Measurements from ENCODE around the gene GRIK3.
A peak's percentile ranks its signal among the peaks of the same experiment; 100 is the strongest.

GRIK3 gene

GRCh38 chr1:36880155-36881067 is 153.9 kb downstream of the GRIK3 start (continued):
- TF ChIP-seq ZNF518A (tag by site-specific recombination; conservative IDR thresholded peaks at IDR 0.05; ENCODE audit: low read depth): no peak
- no peak for TF ChIP-seq ZSCAN16 (tag by site-specific recombination; IDR thresholded peaks at IDR 0.05)
- TF ChIP-seq MYNN (tag by site-specific recombination; IDR thresholded peaks at IDR 0.05; ENCODE audit: borderline replicate concordance): no peak
- TF ChIP-seq ZNF488 (tag by site-specific recombination; IDR thresholded peaks at IDR 0.05): no peak
- TF ChIP-seq ZNF324 (tag by site-specific recombination; IDR thresholded peaks at IDR 0.05): no peak

- Histone ChIP-seq H3K4me3 (ENCODE audit: low read depth, low read length) (no peak overlapping the region), H3K9me3 (ENCODE audit: control insufficient read depth, insufficient read depth, low read depth, low read length) (no peaks in the 10 kb centered on the region), H3K4me1 (ENCODE audit: control insufficient read depth, insufficient read depth, low read length) (no peaks in the 10 kb centered on the region), H3K27ac (ENCODE audit: extremely low read depth, low read depth, low read length) (no peak overlapping the region), H3K36me3 (ENCODE audit: control insufficient read depth in 2 of 2, insufficient read depth in 1 of 2, low read length in 2 of 2) (no peaks in the 10 kb centered on the region)
- TF ChIP-seq ZNF560 (tag by site-specific recombination; IDR thresholded peaks at IDR 0.05; ENCODE audit: borderline replicate concordance): no peak
- no peak for TF ChIP-seq ZNF211 (tag by site-specific recombination; IDR thresholded peaks at IDR 0.05; ENCODE audit: low read depth)
- no peak for TF ChIP-seq KLF16 (tag by site-specific recombination; IDR thresholded peaks at IDR 0.05)
- no peak for TF ChIP-seq ZNF658 (tag by site-specific recombination; IDR thresholded peaks at IDR 0.05)
- no peak for TF ChIP-seq ZNF670 (tag by site-specific recombination; IDR thresholded peaks at IDR 0.05; ENCODE audit: low read depth)
- TF ChIP-seq ZBTB8A (tag by site-specific recombination; IDR thresholded peaks at IDR 0.05): no peak
- no peak for TF ChIP-seq ZNF501 (tag by site-specific recombination; IDR thresholded peaks at IDR 0.05)
- TF ChIP-seq ZNF132 (tag by site-specific recombination; IDR thresholded peaks at IDR 0.05; ENCODE audit: borderline replicate concordance): no peak
- no peak for TF ChIP-seq ZNF521 (tag by site-specific recombination; IDR thresholded peaks at IDR 0.05)
- ChIA-PET CTCF (interaction anchor here (2.7 kb wide), 1 partner anchor 15 kb away, joined by 15 read pairs; no protein-coding TSS in a partner anchor), POLR2A (no interaction called here)
Observed at GRCh38 chr1:36879613-36880012, 154.7 kb downstream of the GRIK3 start.

- no peak overlapping the region for H3K27ac ChIP-seq (ENCODE audit: extremely low read depth, low read depth, low read length)
- no peak overlapping the region for H3K4me3 ChIP-seq (ENCODE audit: low read depth, low read length)
- H3K4me1 ChIP-seq (ENCODE audit: control insufficient read depth, insufficient read depth, low read length): no peaks in the 10 kb centered on the region
- POLR2A ChIA-PET: no interaction called here
- no peaks in the 10 kb centered on the region for H3K9me3 ChIP-seq (ENCODE audit: control insufficient read depth, insufficient read depth, low read depth, low read length)
- no peaks in the 10 kb centered on the region for H3K36me3 ChIP-seq (ENCODE audit: control insufficient read depth in 2 of 2, insufficient read depth in 1 of 2, low read length in 2 of 2)
- TF ChIP-seq TRIM28 (IDR thresholded peaks at IDR 0.05; ENCODE audit: borderline replicate concordance, low read length): no peak
- peak; percentile 79 for TF ChIP-seq ZBTB17 (tag by site-specific recombination; IDR thresholded peaks at IDR 0.05)
- CTCF ChIA-PET: no interaction called here
Observed at GRCh38 chr1:36876990-36877389, 157.3 kb downstream of the GRIK3 start.
